GM12891 (cell line): Measurements from ENCODE around the gene HEATR5A.

Source experiments
- POLR2A ChIP-seq: IDR thresholded peaks from 2 replicates; pipeline ENCODE4 v1.6.1; 2011; ENCODE audit warnings: low read depth, low read length, control low read depth
- POLR2AphosphoS5 ChIP-seq: IDR thresholded peaks from 2 replicates; pipeline ENCODE4 v1.6.1; 2011; ENCODE audit warnings: low read depth, low read length, control low read depth
- POU2F2 ChIP-seq: IDR thresholded peaks from 2 replicates; pipeline ENCODE4 v1.6.1; 2011; ENCODE audit warnings: low read depth, mild to moderate bottlenecking, control low read depth, low read length, moderate library complexity
- SPI1 ChIP-seq: IDR thresholded peaks from 2 replicates; pipeline ENCODE4 v1.6.1; 2011; ENCODE audit warnings: low read depth, low read length, control low read depth
- TAF1 ChIP-seq: IDR thresholded peaks from 2 replicates; pipeline ENCODE4 v1.6.1; 2011; ENCODE audit warnings: low read depth, low read length, control low read depth

GRCh38 chr14:31426663-31427062, 6.3 kb upstream of the HEATR5A start:
- TF ChIP-seq POLR2A (no peak), POLR2AphosphoS5 (no peak), POU2F2 (no peak), TAF1 (no peak), SPI1 (no peak)
